HepG2 (cell line): ENCODE measurements around the gene PDE6C.

Experiments used
- MTA3 ChIP-seq: sonication (generic); formaldehyde crosslinking; IDR thresholded peaks from 2 replicates; pipeline ENCODE4 v1.4.0; 2020; ENCODE audit warnings: missing genetic modification reagents
- RXRA ChIP-seq: sonication (generic); formaldehyde crosslinking; IDR thresholded peaks from 2 replicates; pipeline ENCODE4 v1.5.1; 2020; ENCODE audit warnings: missing genetic modification reagents
- SYNCRIP ChIP-seq: fragments of 200-400 bp; formaldehyde crosslinking; IDR thresholded peaks from 2 replicates; pipeline ENCODE4 v1.6.1; 2018; ENCODE audit warnings: mild to moderate bottlenecking, low read depth, low read length; ENCODE audit not compliant: insufficient read depth
- TARDBP ChIP-seq: sonication (generic); formaldehyde crosslinking; IDR thresholded peaks from 2 replicates; pipeline ENCODE4 v1.8.0; 2022; ENCODE audit warnings: mild to moderate bottlenecking, missing genetic modification reagents
- TF ChIP-seq, protein P1 (sequence below): sonication (generic); formaldehyde crosslinking; IDR thresholded peaks from 2 replicates; pipeline ENCODE4 v1.5.0; 2020; ENCODE audit warnings: missing genetic modification reagents
- TF ChIP-seq, protein P2 (sequence below): sonication (generic); formaldehyde crosslinking; conservative IDR thresholded peaks from 2 replicates; pipeline ENCODE4 v1.8.0; 2022; ENCODE audit warnings: mild to moderate bottlenecking, moderate library complexity, missing genetic modification reagents

DNA sequence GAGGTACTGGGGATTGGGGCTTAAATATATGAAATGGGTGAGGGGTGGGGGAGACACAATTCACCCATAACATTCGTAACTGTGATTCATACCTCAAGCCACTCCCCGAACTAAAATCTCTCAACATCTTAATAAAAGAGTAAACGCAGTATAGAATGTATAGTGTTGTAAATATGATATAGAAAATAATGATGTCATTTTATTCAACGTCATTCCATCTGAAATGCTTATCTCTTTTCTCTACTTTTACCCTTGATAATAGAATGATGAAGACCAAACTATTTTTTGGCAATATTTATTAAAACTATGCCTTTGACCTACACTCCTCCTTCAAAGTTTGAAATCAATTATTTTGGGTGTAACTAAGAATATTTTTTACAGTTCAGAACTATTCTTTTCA is 53.7 kb downstream of the PDE6C start:
- TF ChIP-seq, protein P1, sequence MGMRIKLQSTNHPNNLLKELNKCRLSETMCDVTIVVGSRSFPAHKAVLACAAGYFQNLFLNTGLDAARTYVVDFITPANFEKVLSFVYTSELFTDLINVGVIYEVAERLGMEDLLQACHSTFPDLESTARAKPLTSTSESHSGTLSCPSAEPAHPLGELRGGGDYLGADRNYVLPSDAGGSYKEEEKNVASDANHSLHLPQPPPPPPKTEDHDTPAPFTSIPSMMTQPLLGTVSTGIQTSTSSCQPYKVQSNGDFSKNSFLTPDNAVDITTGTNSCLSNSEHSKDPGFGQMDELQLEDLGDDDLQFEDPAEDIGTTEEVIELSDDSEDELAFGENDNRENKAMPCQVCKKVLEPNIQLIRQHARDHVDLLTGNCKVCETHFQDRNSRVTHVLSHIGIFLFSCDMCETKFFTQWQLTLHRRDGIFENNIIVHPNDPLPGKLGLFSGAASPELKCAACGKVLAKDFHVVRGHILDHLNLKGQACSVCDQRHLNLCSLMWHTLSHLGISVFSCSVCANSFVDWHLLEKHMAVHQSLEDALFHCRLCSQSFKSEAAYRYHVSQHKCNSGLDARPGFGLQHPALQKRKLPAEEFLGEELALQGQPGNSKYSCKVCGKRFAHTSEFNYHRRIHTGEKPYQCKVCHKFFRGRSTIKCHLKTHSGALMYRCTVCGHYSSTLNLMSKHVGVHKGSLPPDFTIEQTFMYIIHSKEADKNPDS (CRISPR knock-in tag), result no peak
- TF ChIP-seq SYNCRIP, result no peak
- TF ChIP-seq TARDBP (CRISPR knock-in tag), result no peak
- TF ChIP-seq, protein P2, sequence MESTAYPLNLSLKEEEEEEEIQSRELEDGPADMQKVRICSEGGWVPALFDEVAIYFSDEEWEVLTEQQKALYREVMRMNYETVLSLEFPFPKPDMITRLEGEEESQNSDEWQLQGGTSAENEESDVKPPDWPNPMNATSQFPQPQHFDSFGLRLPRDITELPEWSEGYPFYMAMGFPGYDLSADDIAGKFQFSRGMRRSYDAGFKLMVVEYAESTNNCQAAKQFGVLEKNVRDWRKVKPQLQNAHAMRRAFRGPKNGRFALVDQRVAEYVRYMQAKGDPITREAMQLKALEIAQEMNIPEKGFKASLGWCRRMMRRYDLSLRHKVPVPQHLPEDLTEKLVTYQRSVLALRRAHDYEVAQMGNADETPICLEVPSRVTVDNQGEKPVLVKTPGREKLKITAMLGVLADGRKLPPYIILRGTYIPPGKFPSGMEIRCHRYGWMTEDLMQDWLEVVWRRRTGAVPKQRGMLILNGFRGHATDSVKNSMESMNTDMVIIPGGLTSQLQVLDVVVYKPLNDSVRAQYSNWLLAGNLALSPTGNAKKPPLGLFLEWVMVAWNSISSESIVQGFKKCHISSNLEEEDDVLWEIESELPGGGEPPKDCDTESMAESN (CRISPR knock-in tag), result no peak
- no peak for TF ChIP-seq RXRA (CRISPR knock-in tag)
- no peak for TF ChIP-seq MTA3 (CRISPR knock-in tag)
